SK-N-SH (cell line): ENCODE results near the gene ZFX.

Experiments
- CTCF ChIP-seq: fragments of 200-600 bp; sonication (generic); IDR thresholded peaks from 2 replicates; pipeline ENCODE4 v1.6.1; 2017; ENCODE audit warnings: antibody characterized with exemption, mild to moderate bottlenecking, moderate library complexity
- ELF1 ChIP-seq: IDR thresholded peaks from 2 replicates; pipeline ENCODE4 v1.4.0; 2012
- GABPA ChIP-seq: IDR thresholded peaks from 2 replicates; pipeline ENCODE4 v1.4.0; 2012; ENCODE audit warnings: low read depth, mild to moderate bottlenecking
- MXI1 ChIP-seq: IDR thresholded peaks from 2 replicates; pipeline ENCODE4 v1.6.1; 2012; ENCODE audit warnings: mild to moderate bottlenecking, low read depth, low read length, improper control_type of control experiment
- SIN3A ChIP-seq: IDR thresholded peaks from 2 replicates; pipeline ENCODE4 v1.6.1; 2012; ENCODE audit warnings: low read depth, mild to moderate bottlenecking, low read length, moderate library complexity, borderline replicate concordance
- SMC3 ChIP-seq: IDR thresholded peaks from 2 replicates; pipeline ENCODE4 v1.6.1; 2012; ENCODE audit warnings: low read depth, low read length, improper control_type of control experiment
- YY1 ChIP-seq: IDR thresholded peaks from 2 replicates; pipeline ENCODE4 v1.4.0; 2012; ENCODE audit warnings: low read depth, mild to moderate bottlenecking

- TF ChIP-seq CTCF (no peak), SIN3A (no peak), ELF1 (no peak), YY1 (no peak), SMC3 (no peak), GABPA (no peak), MXI1 (no peak)
Measured at GRCh38 chrX:24208496-24209240, 59.1 kb downstream of the ZFX start.
